HT-29 (cell line): Measurements from ENCODE around the gene CDK2. TPM values are rescaled to one million over a fixed set of nuclear protein-coding genes. Genes with fewer than 3 reads are reported as not detected.
"Not testable (repeated sequence)": the region's sequence is repeated elsewhere in the genome, so short reads cannot be mapped to it uniquely, and the experiment has no call there.

ENCODE experiments used
- DNase-seq: peaks from one replicate; pipeline ENCODE4 v3.0.0-alpha.2; 2015; ENCODE audit warnings: low spot score
- total RNA-seq: library from RNA; depleted of rRNA; stranded (reverse); fragments of >200 nt; shearing (Covaris generic); gene quantifications from 2 replicates; pipeline ENCODE4 v1.2.3, GENCODE V29; 2014; rRNA removed

The CDK2 gene
- total RNA-seq, result 46.8 and 49.4 TPM in 2 replicates

DNA sequence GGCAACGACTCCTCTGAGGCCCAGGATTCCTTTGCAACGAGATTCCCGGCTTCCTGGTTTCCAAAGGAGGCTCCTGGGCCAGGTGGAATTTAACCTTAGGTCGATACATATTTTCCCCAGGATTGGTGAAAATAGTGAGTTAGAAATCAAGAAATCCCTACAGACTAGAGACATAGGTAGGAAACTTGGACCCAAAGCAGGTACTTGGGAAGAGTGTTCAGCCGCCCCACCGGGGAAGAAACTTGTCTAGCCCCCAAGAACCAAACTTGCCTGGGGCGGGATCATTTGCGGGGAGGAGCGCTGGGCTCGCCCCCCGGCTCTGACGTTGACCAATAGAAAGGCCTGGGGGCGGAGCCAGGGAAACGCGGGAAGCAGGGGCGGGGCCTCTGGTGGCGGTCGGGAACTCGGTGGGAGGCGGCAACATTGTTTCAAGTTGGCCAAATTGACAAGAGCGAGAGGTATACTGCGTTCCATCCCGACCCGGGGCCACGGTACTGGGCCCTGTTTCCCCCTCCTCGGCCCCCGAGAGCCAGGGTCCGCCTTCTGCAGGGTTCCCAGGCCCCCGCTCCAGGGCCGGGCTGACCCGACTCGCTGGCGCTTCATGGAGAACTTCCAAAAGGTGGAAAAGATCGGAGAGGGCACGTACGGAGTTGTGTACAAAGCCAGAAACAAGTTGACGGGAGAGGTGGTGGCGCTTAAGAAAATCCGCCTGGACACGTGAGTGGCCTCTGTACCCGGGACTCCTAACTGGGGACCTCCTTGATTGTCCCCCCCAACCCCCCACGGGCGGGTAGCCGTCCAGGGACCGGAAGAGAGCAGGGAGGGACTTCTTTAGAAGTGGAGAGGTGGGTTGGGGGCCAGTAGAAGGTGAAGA is at the start of gene CDK2:
Gene CDK2 (plus strand): TSS at position 423 of the 874 bp plus-strand sequence. CDS start 179 bp downstream, at position 602.
- DNase-seq, result peak; percentile 93

DNA sequence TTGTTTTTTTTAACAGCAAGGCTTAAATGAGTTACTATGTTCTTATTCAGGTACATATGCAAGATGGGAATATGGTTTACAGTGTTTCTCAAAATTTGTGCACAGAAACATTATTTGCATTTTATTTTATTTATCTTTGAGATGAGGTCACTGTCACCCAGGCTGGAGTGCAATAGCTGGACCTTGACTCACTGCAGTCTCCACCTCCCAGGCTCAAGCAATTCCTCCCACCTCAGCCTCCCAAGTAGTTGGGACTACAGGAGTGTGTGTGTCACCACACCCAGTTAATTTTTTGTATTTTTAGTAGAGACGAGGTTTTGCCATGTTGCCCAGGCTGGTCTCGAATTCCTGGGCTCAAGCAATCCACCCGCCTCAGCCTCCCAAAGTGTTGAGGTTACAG is 47.6 kb upstream of the CDK2 start:
- DNase-seq, result not testable (repeated sequence)

DNA sequence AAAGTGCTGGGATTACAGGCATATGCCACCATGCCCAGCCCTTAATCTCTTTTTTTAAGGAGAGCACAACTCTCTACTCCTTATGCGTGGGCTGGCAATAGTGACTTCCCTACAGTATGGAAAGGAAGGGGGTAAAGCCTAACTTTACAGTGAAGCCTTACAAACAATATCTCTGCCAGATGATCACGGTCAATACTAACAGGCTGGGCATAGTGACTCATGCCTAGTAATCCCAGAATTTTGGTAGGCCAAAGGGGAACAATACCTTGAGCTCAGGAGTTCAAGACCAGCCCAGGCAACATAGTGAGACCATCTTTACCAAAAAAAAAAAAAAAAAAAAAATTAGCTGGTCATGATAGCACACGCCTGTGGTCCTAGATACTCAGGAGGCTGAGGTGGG is 44.5 kb upstream of the CDK2 start:
- no peak for DNase-seq

GRCh38 chr12:55923648-55924047 is 43.0 kb upstream of the CDK2 start:
- DNase-seq, result not testable (repeated sequence)

DNA sequence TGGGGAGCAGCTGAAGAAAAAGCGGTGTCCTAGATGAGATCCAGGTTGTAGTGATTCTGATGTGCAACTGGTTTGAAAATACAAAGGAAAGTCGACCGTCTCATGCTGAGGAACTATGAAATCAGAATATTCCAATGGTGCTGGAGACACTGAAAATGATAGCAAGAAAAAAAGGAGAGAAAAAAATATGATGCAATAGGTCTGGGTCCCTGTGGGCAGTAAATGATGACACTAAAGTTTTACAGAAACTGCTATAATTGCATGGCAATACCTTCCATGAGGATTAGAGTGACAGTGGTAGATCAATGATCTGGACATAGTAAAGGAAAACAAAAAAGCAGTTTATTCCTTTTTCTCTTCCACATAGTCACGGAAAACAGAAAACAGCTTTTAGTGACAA is 41.3 kb upstream of the CDK2 start:
- DNase-seq, result no peak

DNA sequence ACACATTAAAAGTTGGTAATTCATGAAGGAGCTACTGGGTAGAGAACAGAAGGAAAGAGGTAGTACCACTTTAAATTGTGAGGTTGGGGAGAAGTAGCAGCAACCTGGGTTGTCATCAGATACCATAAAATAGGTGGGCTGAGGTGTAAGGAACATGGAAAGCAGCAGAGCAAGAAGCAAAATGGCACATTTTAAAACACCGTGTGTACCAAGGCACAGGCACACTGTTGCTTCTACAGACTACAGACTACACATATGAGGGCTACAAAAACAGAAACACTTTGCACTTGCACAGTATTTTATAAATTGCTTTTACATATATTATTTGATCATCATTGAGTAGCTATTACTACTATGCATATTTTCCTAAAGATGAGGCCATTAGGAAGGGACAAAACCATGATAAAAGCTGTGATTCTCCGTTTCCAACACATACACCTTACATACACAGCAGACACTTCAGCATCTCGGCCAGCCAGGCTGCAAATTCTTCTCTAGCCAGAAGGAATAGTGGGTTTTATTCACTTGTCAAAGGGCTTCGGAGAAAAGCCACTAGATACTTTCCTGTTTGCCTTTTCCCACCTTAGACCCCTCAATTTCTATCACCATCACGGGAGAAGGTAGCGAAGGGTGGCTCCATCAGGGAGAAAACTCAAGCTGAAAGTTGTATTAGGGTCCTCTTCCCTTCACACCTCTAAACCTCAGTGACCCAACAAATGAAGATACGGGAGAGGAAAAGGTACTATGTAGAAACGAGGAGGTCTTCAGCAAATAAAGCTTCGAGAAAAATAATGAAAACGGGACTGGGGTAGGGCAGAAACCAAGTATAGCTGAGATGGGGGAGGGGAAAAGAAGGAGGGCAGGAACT is 40.5 kb upstream of the CDK2 start:
- DNase-seq, result peak; percentile 23

DNA sequence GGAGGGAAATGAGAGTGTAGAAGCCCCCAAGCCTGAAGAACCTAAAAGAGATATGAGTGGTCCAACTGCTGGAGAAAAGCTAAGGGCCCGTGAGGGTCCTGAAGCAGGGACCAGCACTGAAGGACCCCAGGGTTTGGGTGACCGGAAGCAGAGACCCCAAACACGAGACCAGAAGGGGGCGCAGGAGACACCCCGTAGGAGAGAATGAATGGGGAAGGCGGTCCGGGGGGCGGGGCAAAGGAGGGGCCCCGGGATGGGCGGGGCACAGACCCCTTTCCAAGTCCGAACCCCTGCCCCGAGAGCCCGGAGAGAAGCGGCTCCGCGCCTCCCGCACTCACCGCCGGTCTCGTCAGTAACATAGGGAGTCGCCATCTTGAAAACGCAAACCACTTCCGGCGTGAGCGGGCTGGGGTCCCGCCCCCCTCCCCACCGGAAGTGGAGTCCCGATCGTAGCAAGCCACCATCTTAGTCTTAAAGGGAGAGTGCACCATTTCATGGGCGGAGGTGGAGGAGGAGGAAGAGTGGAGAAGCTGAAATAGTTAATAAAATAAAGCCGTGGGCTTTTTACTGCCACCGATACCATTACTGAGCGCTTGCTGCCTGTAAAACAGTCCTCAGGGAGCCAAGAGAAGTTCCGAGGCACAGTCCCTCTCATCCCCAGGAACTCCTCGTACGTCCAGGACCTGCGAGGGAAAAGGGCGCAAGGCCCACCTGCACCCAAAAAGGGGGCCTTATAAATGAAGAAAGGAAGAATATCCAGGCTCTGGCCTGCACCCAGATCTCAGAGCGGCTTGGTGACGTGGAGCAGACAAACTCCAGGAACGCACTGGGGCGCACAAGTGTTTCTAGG is 39.7 kb upstream of the CDK2 start:
- DNase-seq, result peak; percentile 93

GRCh38 chr12:55927588-55928502 is 38.8 kb upstream of the CDK2 start, which contains the start of gene PYM1:
TSS of gene PYM1 (minus strand) at chr12:55927894. CDS start at chr12:55927761, 133 bp downstream.
- DNase-seq, result peak; percentile 95

- DNase-seq, result no peak
Observed at GRCh38 chr12:55929306-55929791, 37.3 kb upstream of the CDK2 start.

DNA sequence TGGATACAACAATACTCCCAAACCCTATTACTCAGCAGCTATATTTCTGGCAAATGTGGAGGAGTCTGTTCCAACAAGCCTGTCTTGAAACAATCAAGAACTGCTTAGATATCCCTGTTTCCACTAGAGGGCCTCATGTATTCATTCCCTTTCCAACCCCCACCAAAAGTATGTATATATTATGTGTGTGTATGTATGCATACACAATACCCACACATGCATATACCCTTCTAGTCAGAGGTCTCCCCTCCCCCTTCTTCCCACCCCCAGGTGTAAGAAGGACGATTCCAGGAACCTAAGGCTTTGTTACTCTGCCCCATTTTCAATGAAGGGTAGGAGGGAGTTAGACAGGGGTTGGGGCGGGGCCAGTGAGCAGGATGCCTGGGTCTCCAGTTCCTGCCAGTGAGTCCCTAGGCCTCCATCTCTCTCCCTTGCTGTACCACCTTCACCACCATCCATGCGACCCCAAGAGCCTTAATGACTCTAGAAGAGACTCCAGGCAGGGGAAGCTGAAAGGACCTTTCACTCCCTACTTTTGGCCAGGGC is 35.8 kb upstream of the CDK2 start, which contains the start of gene DGKA:
Gene DGKA (plus strand): TSS at position 392 of the 546 bp plus-strand sequence. CDS start 5,342 bp downstream, outside the sequence.
- DNase-seq, result peak; percentile 71

- no peak for DNase-seq
Observed at GRCh38 chr12:55931317-55931779, 35.3 kb upstream of the CDK2 start.

GRCh38 chr12:55931780-55932550 is 34.7 kb upstream of the CDK2 start:
- no peak for DNase-seq

GRCh38 chr12:55932551-55932910 is 34.1 kb upstream of the CDK2 start:
- peak; percentile 26 for DNase-seq

DNA sequence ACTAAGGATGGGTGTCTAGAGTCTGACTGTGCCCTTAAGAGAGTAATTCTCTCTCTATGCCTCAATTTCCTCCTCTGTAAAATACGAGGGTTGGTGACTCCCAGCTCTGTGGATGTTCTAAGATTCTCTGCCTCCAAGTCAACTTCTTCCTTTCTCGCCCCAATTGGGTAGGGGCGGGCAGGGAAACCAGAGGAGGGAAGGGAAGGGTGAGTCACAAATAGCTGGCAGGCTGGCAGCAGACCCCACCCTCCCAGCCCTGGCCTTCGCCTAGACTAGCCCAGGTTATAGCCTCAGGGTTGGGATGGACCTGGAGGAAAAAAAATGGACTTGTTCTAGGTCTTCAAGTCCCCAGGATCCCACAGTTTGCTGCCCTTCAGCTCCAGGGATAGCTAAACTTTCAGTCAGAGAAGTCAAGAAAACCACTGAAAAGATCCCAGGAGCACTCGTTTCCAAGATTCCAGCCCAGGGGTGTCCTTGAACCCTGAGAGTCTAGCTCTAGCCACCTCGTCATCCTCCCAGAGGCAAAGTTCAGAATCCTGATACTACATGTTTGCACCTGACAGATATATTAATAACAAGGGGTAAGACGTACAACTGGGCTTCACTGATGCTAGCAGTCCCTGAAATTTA is 33.3 kb upstream of the CDK2 start:
- DNase-seq, result peak; percentile 28

DNA sequence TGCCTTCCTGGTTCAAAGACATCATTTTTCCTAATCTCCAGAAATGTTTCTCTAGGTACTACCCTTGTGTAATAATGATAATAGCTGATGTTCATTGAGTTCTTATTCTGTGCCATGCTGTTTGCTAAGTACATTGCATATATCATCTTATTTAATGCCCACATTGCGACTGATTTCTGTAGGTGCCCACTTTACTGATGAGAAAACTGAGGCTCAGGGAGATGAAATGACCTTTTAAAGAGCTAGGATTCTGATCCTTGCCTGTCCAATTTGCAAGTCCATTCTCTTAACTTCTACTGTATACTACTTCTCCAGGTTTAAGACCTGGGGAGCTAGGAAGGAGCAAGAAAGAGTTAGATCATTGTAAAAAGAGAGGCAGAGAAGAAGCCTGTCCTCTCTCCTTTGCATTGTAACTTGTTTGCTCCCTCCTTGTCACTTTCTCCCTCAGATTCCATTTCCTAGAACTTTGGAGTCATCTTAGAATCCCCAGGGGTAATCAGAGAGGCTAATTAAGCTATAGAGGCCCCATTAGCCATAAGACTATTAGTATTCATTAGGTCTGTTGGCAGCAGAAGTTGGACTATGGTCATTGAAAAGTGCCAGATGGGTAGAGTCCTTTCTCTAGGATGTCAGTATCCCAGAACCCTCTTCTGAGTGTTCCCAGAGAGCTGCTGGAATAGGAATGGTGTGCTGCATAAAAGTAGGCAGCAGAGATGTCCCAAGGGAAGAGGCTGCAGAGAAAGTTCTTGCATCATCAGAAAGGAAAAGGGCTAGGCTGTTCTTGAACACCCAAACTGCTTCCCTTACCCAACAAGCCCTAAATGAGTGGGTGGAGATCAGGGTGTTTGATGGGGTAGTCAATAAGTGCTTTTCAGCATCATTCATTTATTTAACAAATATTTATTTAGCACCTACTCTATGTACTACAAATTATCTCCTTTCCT is 32.6 kb upstream of the CDK2 start:
- no peak for DNase-seq

GRCh38 chr12:55934773-55935172 is 31.9 kb upstream of the CDK2 start:
- no peak for DNase-seq

DNA sequence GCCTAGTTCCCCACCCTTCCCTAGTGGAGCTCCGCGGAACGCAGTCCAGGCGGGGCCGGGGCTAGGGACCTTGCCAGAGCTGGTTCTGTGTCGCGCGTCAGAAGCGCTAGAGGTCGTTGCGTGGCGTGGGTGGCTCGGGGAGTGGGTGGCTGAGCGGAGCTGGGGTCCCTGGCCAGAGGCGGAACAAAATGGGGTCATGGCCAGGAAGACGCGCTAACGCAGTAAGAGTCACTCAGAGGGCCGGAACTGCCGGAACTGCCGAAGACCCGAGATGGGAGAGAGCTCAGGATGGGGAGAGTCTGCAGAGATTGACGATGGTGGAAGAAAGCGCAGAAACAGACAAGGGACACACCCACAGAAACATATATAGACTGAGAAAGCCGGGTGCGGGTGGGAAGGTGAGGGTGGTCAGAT is 30.9 kb upstream of the CDK2 start:
- no peak for DNase-seq
